Measurements from ENCODE around the gene GALNT17.
"Not testable (repeated sequence)": the region's sequence is repeated elsewhere in the genome, so short reads cannot be mapped to it uniquely, and the experiment has no call there.

The GALNT17 gene

GRCh38 chr7:71236230-71237105 lies 104.5 kb downstream of the GALNT17 start:
- Mint-ChIP-seq H3K9me3 (peaks cover 17% of the 10 kb centered on the region), H3K27me3 (no peaks in the 10 kb centered on the region), H3K4me1 (no peaks in the 10 kb centered on the region), H3K4me3 (no peak overlapping the region), H3K27ac (no peak overlapping the region), H3K36me3 (ENCODE audit: low read depth) (no peaks in the 10 kb centered on the region)
- ATAC-seq = no peak
- no peak for DNase-seq

GRCh38 chr7:71237945-71238344 lies 106.0 kb downstream of the GALNT17 start:
- H3K27ac Mint-ChIP-seq = no peak overlapping the region
- ATAC-seq (no peak), DNase-seq (no peak)
- no peak overlapping the region for H3K4me3 Mint-ChIP-seq
- no peaks in the 10 kb centered on the region for H3K27me3 Mint-ChIP-seq
- H3K9me3 Mint-ChIP-seq = peaks cover 13% of the 10 kb centered on the region
- no peaks in the 10 kb centered on the region for H3K4me1 Mint-ChIP-seq
- H3K36me3 Mint-ChIP-seq (ENCODE audit: low read depth) = no peaks in the 10 kb centered on the region

GRCh38 chr7:71238581-71239295 lies 106.8 kb downstream of the GALNT17 start:
- no peaks in the 10 kb centered on the region for H3K27me3 Mint-ChIP-seq
- no peaks in the 10 kb centered on the region for H3K4me1 Mint-ChIP-seq
- no peak overlapping the region for H3K27ac Mint-ChIP-seq
- ATAC-seq = no peak
- H3K4me3 Mint-ChIP-seq = no peak overlapping the region
- peaks cover 18% of the 10 kb centered on the region for H3K9me3 Mint-ChIP-seq
- no peak for DNase-seq
- H3K36me3 Mint-ChIP-seq (ENCODE audit: low read depth) = no peaks in the 10 kb centered on the region

- H3K27me3 Mint-ChIP-seq = no peaks in the 10 kb centered on the region
- DNase-seq (no peak), ATAC-seq (no peak)
- no peak overlapping the region for H3K27ac Mint-ChIP-seq
- peaks cover 17% of the 10 kb centered on the region for H3K9me3 Mint-ChIP-seq
- H3K4me3 Mint-ChIP-seq = no peak overlapping the region
- no peaks in the 10 kb centered on the region for H3K36me3 Mint-ChIP-seq (ENCODE audit: low read depth)
- H3K4me1 Mint-ChIP-seq = no peaks in the 10 kb centered on the region
These were observed 107.8 kb downstream of the GALNT17 start for GRCh38 chr7:71239586-71240268.

- H3K36me3 Mint-ChIP-seq (ENCODE audit: low read depth) = no peaks in the 10 kb centered on the region
- DNase-seq = no peak
- no peak overlapping the region for H3K4me3 Mint-ChIP-seq
- no peaks in the 10 kb centered on the region for H3K27me3 Mint-ChIP-seq
- no peak overlapping the region for H3K27ac Mint-ChIP-seq
- no peaks in the 10 kb centered on the region for H3K4me1 Mint-ChIP-seq
- H3K9me3 Mint-ChIP-seq = peaks cover 34% of the 10 kb centered on the region
- ATAC-seq = no peak
These were observed 111.9 kb downstream of the GALNT17 start for GRCh38 chr7:71243736-71244410.

GRCh38 chr7:71245038-71245437 lies 113.1 kb downstream of the GALNT17 start:
- ATAC-seq (no peak), DNase-seq (no peak)
- H3K27ac Mint-ChIP-seq = no peak overlapping the region
- peaks cover 36% of the 10 kb centered on the region for H3K9me3 Mint-ChIP-seq
- H3K4me1 Mint-ChIP-seq = no peaks in the 10 kb centered on the region
- no peaks in the 10 kb centered on the region for H3K36me3 Mint-ChIP-seq (ENCODE audit: low read depth)
- no peak overlapping the region for H3K4me3 Mint-ChIP-seq
- H3K27me3 Mint-ChIP-seq = no peaks in the 10 kb centered on the region

- ATAC-seq (no peak), DNase-seq (no peak)
- Mint-ChIP-seq H3K9me3 (peaks cover 19% of the 10 kb centered on the region), H3K4me3 (no peak overlapping the region), H3K27ac (no peak overlapping the region), H3K27me3 (no peaks in the 10 kb centered on the region), H3K36me3 (ENCODE audit: low read depth) (no peaks in the 10 kb centered on the region), H3K4me1 (no peaks in the 10 kb centered on the region)
These were observed 119.8 kb downstream of the GALNT17 start for GRCh38 chr7:71251706-71252105.

- Mint-ChIP-seq H3K4me1 (no peaks in the 10 kb centered on the region), H3K9me3 (peaks cover 7% of the 10 kb centered on the region), H3K27ac (no peak overlapping the region), H3K4me3 (no peak overlapping the region), H3K36me3 (ENCODE audit: low read depth) (no peaks in the 10 kb centered on the region), H3K27me3 (no peaks in the 10 kb centered on the region)
- no peak for DNase-seq
- no peak for ATAC-seq
These were observed 122.8 kb downstream of the GALNT17 start for GRCh38 chr7:71254751-71255150.

- H3K27me3 Mint-ChIP-seq = no peaks in the 10 kb centered on the region
- H3K4me3 Mint-ChIP-seq = no peak overlapping the region
- H3K36me3 Mint-ChIP-seq (ENCODE audit: low read depth) = no peaks in the 10 kb centered on the region
- no peaks in the 10 kb centered on the region for H3K4me1 Mint-ChIP-seq
- no peak overlapping the region for H3K27ac Mint-ChIP-seq
- DNase-seq (no peak), ATAC-seq (no peak)
- H3K9me3 Mint-ChIP-seq = peaks cover 7% of the 10 kb centered on the region
These were observed 123.7 kb downstream of the GALNT17 start for GRCh38 chr7:71255537-71256178.

GRCh38 chr7:71261066-71261465 lies 129.1 kb downstream of the GALNT17 start:
- Mint-ChIP-seq H3K4me1 (no peaks in the 10 kb centered on the region), H3K36me3 (ENCODE audit: low read depth) (no peaks in the 10 kb centered on the region), H3K9me3 (peaks cover 25% of the 10 kb centered on the region), H3K4me3 (no peak overlapping the region), H3K27ac (no peak overlapping the region), H3K27me3 (no peaks in the 10 kb centered on the region)
- ATAC-seq (no peak), DNase-seq (no peak)

- H3K4me3 Mint-ChIP-seq; H3K27ac Mint-ChIP-seq; H3K4me1 Mint-ChIP-seq; DNase-seq; H3K36me3 Mint-ChIP-seq (ENCODE audit: low read depth); H3K27me3 Mint-ChIP-seq; ATAC-seq: not testable (repeated sequence)
- peaks cover 32% of the 10 kb centered on the region for H3K9me3 Mint-ChIP-seq
These were observed 130.9 kb downstream of the GALNT17 start for GRCh38 chr7:71262834-71263233.

GRCh38 chr7:71264005-71264404 lies 132.1 kb downstream of the GALNT17 start:
- DNase-seq (no peak), ATAC-seq (no peak)
- Mint-ChIP-seq H3K27ac (no peak overlapping the region), H3K4me1 (no peaks in the 10 kb centered on the region), H3K4me3 (no peak overlapping the region), H3K9me3 (peaks cover 32% of the 10 kb centered on the region), H3K27me3 (no peaks in the 10 kb centered on the region), H3K36me3 (ENCODE audit: low read depth) (no peaks in the 10 kb centered on the region)

- no peak for ATAC-seq
- no peak overlapping the region for H3K4me3 Mint-ChIP-seq
- peaks cover 43% of the 10 kb centered on the region for H3K9me3 Mint-ChIP-seq
- H3K36me3 Mint-ChIP-seq (ENCODE audit: low read depth) = no peaks in the 10 kb centered on the region
- DNase-seq = no peak
- H3K27me3 Mint-ChIP-seq = no peaks in the 10 kb centered on the region
- no peaks in the 10 kb centered on the region for H3K4me1 Mint-ChIP-seq
- no peak overlapping the region for H3K27ac Mint-ChIP-seq
These were observed 135.0 kb downstream of the GALNT17 start for GRCh38 chr7:71266912-71267311.

Measured in activated naive CD8-positive, alpha-beta T cell treated with anti-CD3 and anti-CD28 coated beads, Interleukin-2, amount 50 U/mL, for 24 hours (primary cell).